IMR-90 (cell line): ENCODE data around the gene CYP27B1. TPM values are rescaled to one million over a fixed set of nuclear protein-coding genes. Genes with fewer than 3 reads are reported as not detected.

Experiments used
- ATAC-seq: fragments of 200-7000 bp; cut with Tn5 transposase; 2 replicates; pipeline ENCODE4 v1.9.1; 2020; ENCODE audit warnings: low read depth, mild to moderate bottlenecking, moderate library complexity
- BruUV-seq: library from RNA; stranded (reverse); fragments of 400-500 nt; replicated peaks from 2 replicates; lab custom pipeline; 2021; lab: Mats Ljungman, UMichigan
- CTCF ChIA-PET: fragments of 300-600 bp; formaldehyde crosslinking; extraction: SDS; loops from one replicate; lab custom pipeline; 2021; ENCODE audit warnings: antibody characterized with exemption; lab: Yijun Ruan, JAX
- POLR2A ChIA-PET: fragments of 300-600 bp; sonication (Branson Sonifier 250); formaldehyde crosslinking; loops from one replicate; lab custom pipeline; 2022; ENCODE audit warnings: antibody characterized with exemption; ENCODE audit not compliant: unreplicated experiment; lab: Charles Lee
- DNase-seq: peaks from one replicate; pipeline ENCODE4 v3.0.0; 2013
- H2AFZ ChIP-seq: replicated peaks from 2 replicates; pipeline ENCODE3; 2013; ENCODE audit warnings: low read length, mild to moderate bottlenecking; ENCODE audit not compliant: poor library complexity
- H2AK5ac ChIP-seq: 2 replicates; pipeline ENCODE4 v1.6.1; 2013; ENCODE audit warnings: low read depth, low read length, inconsistent platforms
- H2AK9ac ChIP-seq: replicated peaks from 2 replicates; pipeline ENCODE3; 2013; ENCODE audit warnings: mild to moderate bottlenecking, low read depth, low read length, moderate library complexity; ENCODE audit not compliant: poor library complexity
- H2BK120ac ChIP-seq: 2 replicates; pipeline ENCODE4 v1.6.1; 2013; ENCODE audit warnings: low read depth, low read length, inconsistent platforms
- H2BK15ac ChIP-seq: 3 replicates; pipeline ENCODE4 v1.6.1; 2013; ENCODE audit warnings: low read depth, low read length, inconsistent platforms
- H2BK20ac ChIP-seq: 2 replicates; pipeline ENCODE4 v1.6.1; 2013; ENCODE audit warnings: low read depth, mild to moderate bottlenecking, inconsistent platforms, low read length, moderate library complexity
- H2BK5ac ChIP-seq: 2 replicates; pipeline ENCODE4 v1.6.1; 2013; ENCODE audit warnings: mild to moderate bottlenecking, low read depth, low read length, inconsistent platforms; ENCODE audit not compliant: poor library complexity, severe bottlenecking
- H3K14ac ChIP-seq: replicated peaks from 2 replicates; pipeline ENCODE4 v1.6.1; 2013; ENCODE audit warnings: low read depth, low read length, inconsistent platforms
- H3K18ac ChIP-seq: 2 replicates; pipeline ENCODE4 v1.6.1; 2013; ENCODE audit warnings: low read depth, low read length, control low read depth
- H3K23ac ChIP-seq: 2 replicates; pipeline ENCODE4 v1.6.1; 2013; ENCODE audit warnings: low read depth, low read length, inconsistent platforms
- H3K27ac ChIP-seq: 2 replicates; pipeline ENCODE4 v1.5.1; 2013; ENCODE audit warnings: mild to moderate bottlenecking, control low read depth, low read length; ENCODE audit not compliant: insufficient read depth
- H3K27me3 ChIP-seq: 2 replicates; pipeline ENCODE4 v1.6.1; 2013; ENCODE audit warnings: low read length; ENCODE audit not compliant: control insufficient read depth, insufficient read depth
- H3K36me3 ChIP-seq: 2 replicates; pipeline ENCODE4 v1.6.1; 2013; ENCODE audit warnings: low read length, mixed read lengths; ENCODE audit not compliant: control insufficient read depth, insufficient read depth
- H3K4ac ChIP-seq: 2 replicates; pipeline ENCODE4 v1.6.1; 2013; ENCODE audit warnings: low read depth, low read length, inconsistent platforms
- H3K4me1 ChIP-seq: 2 replicates; pipeline ENCODE4 v1.6.1; 2013; ENCODE audit warnings: low read length, mixed read lengths; ENCODE audit not compliant: control insufficient read depth, insufficient read depth
- H3K4me2 ChIP-seq: 2 replicates; pipeline ENCODE4 v1.6.1; 2013; ENCODE audit warnings: low read depth, mild to moderate bottlenecking, control low read depth, low read length, moderate library complexity
- H3K4me3 ChIP-seq: 2 replicates; pipeline ENCODE4 v1.5.1; 2013; ENCODE audit warnings: low read depth, mild to moderate bottlenecking, control low read depth, low read length, moderate library complexity; ENCODE audit not compliant: insufficient read depth
- H3K56ac ChIP-seq: 2 replicates; pipeline ENCODE4 v1.6.1; 2013; ENCODE audit warnings: low read length, inconsistent platforms; ENCODE audit not compliant: insufficient read depth; ENCODE audit errors: extremely low read depth
- H3K79me1 ChIP-seq, 2 experiments: 2 replicates each; pipeline ENCODE4 v1.6.1; 2013; ENCODE audit warnings: low read length in 2 of 2, inconsistent platforms in 1 of 2, low read depth in 1 of 2
- H3K9ac ChIP-seq: 2 replicates; pipeline ENCODE4 v1.6.1; 2013; ENCODE audit warnings: low read depth, low read length, control low read depth
- H3K9me1 ChIP-seq: 2 replicates; pipeline ENCODE4 v1.6.1; 2013; ENCODE audit warnings: low read length, inconsistent platforms; ENCODE audit not compliant: insufficient read depth
- H3K9me3 ChIP-seq: 2 replicates; pipeline ENCODE4 v1.6.1; 2013; ENCODE audit warnings: low read length; ENCODE audit not compliant: control insufficient read depth, insufficient read depth
- H4K20me1 ChIP-seq: 2 replicates; pipeline ENCODE4 v1.6.1; 2013; ENCODE audit warnings: low read length, inconsistent platforms; ENCODE audit not compliant: insufficient read depth
- H4K5ac ChIP-seq: 2 replicates; pipeline ENCODE4 v1.6.1; 2013; ENCODE audit warnings: mild to moderate bottlenecking, low read depth, low read length, control low read depth
- H4K8ac ChIP-seq, 2 experiments: 2 replicates each; pipeline ENCODE4 v1.6.1; 2013; ENCODE audit warnings: low read depth in 2 of 2, low read length in 2 of 2, control low read depth in 1 of 2, inconsistent platforms in 1 of 2
- H4K91ac ChIP-seq: 2 replicates; pipeline ENCODE4 v1.6.1; 2013; ENCODE audit warnings: low read depth, low read length, inconsistent platforms; ENCODE audit not compliant: insufficient read depth
- MXI1 ChIP-seq: IDR thresholded peaks from 2 replicates; pipeline ENCODE4 v1.6.1; 2012; ENCODE audit warnings: low read depth, mild to moderate bottlenecking, low read length, moderate library complexity, borderline replicate concordance
- WGBS, 2 experiments: methylation state at CpG; one replicate each; pipeline versions ENCODE4 v1.1.5 to v1.1.7; 2013; ENCODE audit warnings: missing lambda C conversion rate in 2 of 2; ENCODE audit not compliant: insufficient read length in 1 of 2; ENCODE audit errors: extremely low coverage in 2 of 2; 5-methylcytosine and 5-hydroxymethylcytosine counted together
- dilution Hi-C: fragments of 300-500 bp; cut with HindIII; formaldehyde crosslinking; loops from one replicate; pipeline ENCODE4 v1.14.3; 2018; ENCODE audit warnings: low sequenced_read_pairs; ENCODE audit not compliant: unreplicated experiment
- in situ Hi-C: fragments of 300-500 bp; cut with MboI; formaldehyde crosslinking; loops from 3 replicates; pipeline ENCODE4 v1.14.3; 2019; ENCODE audit warnings: low sequenced_read_pairs, inconsistent platforms, mixed read lengths
- intact Hi-C: fragments of 100-400 bp; cut with micrococcal nuclease; formaldehyde crosslinking; loops from 2 replicates; pipeline ENCODE4 v1.10.0; 2022
- polyA plus RNA-seq, 3 experiments: library from polyadenylated mRNA; depleted of rRNA; stranded (reverse); fragments of >200 nt; gene quantifications; 2 replicates each; pipeline ENCODE4 v1.2.3, GENCODE V29; 2012; ENCODE audit warnings: low replicate concordance in 1 of 3
- total RNA-seq: library from RNA; depleted of rRNA; stranded (reverse); fragments of >200 nt; gene quantifications from 2 replicates; pipeline ENCODE4 v1.2.3, GENCODE V29; 2012
- TF ChIP-seq, protein P1 (sequence below): conservative IDR thresholded peaks from 2 replicates; pipeline ENCODE4 v1.5.1; 2012; ENCODE audit warnings: mild to moderate bottlenecking, low read depth, low read length, improper control_type of control experiment

The CYP27B1 gene
- total and polyA plus RNA-seq, 2 of the 4 experiments (the other 2 are of a cell fraction): 0.36 to 1.3 TPM

DNA sequence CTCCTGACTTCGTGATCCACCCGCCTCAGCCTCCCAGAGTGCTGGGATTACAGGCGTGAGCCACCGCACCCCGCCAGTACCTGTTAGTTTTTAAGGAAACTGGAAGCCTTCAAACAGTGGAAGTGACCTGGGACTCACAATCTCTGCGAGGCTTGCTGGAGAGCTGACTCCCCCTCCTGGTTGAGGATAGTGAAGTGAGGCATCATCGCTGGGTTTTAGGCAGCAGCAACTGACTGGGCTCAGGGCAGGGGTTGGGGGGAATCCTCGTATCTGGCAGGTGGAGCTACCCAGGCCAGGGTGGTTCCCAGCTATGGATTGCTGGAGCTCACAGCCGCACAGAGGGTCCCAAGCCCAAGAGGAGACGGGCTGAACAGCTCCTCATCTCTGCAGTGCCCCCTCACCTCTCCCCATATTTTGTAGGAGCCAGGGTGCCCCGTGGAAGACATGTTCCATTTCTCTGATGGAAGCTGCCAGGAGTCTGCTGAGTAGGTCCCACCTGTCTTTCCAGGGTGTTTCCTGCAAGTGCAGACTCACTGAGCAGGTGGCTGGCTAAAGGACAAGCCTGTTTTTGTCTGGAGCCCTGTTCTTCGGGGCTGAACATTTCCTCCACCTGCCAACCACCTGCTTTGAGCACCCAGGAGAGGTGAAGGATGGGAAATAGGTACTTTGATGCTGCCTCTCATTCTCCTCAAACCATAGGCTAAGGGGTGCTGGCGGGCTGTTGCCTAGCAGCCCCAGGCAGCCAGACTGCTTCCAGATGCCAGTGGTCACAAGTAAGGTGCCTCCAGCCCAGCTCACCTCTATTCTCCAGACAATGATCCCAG lies 48.5 kb upstream of the CYP27B1 start:
- CTCF ChIA-PET: interaction anchor here (1.2 kb wide), 1 partner anchor 12 kb away, joined by 3 read pairs; no protein-coding TSS in a partner anchor
- in situ Hi-C loops (no loop called here), dilution Hi-C loops (no loop called here), intact Hi-C loops (no loop called here)
- H3K9ac ChIP-seq: no peak overlapping the region
- WGBS, 2 experiments: 81% methylated on average over 5 of the region's 13 CpGs; no CpG with 5 or more reads in 1 of the 2 experiments
- H3K27ac ChIP-seq: no peak overlapping the region
- DNase-seq (no peak), ATAC-seq (no peak; the same call in 1 of the 2 replicates)
- H3K36me3 ChIP-seq: peaks cover 36% of the 10 kb centered on the region
- H3K56ac ChIP-seq: no peak overlapping the region
- no peaks in the 10 kb centered on the region; the same call in 1 of the 2 replicates for H4K20me1 ChIP-seq
- H2BK20ac ChIP-seq: no peak overlapping the region
- no TSS peak for BruUV-seq
- H3K14ac ChIP-seq: no peak overlapping the region
- no peak overlapping the region for H3K4me2 ChIP-seq
- H2BK5ac ChIP-seq: no peak overlapping the region
- H3K4ac ChIP-seq: no peak overlapping the region
- H2BK15ac ChIP-seq: no peak overlapping the region
- H2BK120ac ChIP-seq: no peak overlapping the region
- no peak overlapping the region for H4K8ac ChIP-seq
- no peaks in the 10 kb centered on the region for H3K27me3 ChIP-seq
- no peaks in the 10 kb centered on the region for H3K9me3 ChIP-seq
- peaks cover 0 to 8% of the 10 kb centered on the region in 2 experiments; a peak in 1 of 4 replicates for H3K79me1 ChIP-seq
- no peak overlapping the region for H4K91ac ChIP-seq
- H3K23ac ChIP-seq: no peak overlapping the region
- H2AK5ac ChIP-seq: no peak overlapping the region
- TF ChIP-seq, protein P1, sequence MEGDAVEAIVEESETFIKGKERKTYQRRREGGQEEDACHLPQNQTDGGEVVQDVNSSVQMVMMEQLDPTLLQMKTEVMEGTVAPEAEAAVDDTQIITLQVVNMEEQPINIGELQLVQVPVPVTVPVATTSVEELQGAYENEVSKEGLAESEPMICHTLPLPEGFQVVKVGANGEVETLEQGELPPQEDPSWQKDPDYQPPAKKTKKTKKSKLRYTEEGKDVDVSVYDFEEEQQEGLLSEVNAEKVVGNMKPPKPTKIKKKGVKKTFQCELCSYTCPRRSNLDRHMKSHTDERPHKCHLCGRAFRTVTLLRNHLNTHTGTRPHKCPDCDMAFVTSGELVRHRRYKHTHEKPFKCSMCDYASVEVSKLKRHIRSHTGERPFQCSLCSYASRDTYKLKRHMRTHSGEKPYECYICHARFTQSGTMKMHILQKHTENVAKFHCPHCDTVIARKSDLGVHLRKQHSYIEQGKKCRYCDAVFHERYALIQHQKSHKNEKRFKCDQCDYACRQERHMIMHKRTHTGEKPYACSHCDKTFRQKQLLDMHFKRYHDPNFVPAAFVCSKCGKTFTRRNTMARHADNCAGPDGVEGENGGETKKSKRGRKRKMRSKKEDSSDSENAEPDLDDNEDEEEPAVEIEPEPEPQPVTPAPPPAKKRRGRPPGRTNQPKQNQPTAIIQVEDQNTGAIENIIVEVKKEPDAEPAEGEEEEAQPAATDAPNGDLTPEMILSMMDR: peak; percentile 27
- TF ChIP-seq MXI1: no peak
- no peak overlapping the region for H2AFZ ChIP-seq
- peaks cover 17% of the 10 kb centered on the region for H3K9me1 ChIP-seq
- H4K5ac ChIP-seq: no peak overlapping the region
- no peak overlapping the region for H2AK9ac ChIP-seq
- peaks cover 3% of the 10 kb centered on the region; the same call in 1 of the 2 replicates for H3K4me1 ChIP-seq
- POLR2A ChIA-PET: no interaction called here
- H3K4me3 ChIP-seq: no peak overlapping the region
- no peak overlapping the region for H3K18ac ChIP-seq
